T follicular helper cell (primary cell): ENCODE results near the gene ARL5A.

ENCODE experiments used
- DNase-seq: peaks from one replicate; pipeline ENCODE4 v3.0.0-alpha.2; 2020; ENCODE audit warnings: low read depth

ARL5A gene

DNA sequence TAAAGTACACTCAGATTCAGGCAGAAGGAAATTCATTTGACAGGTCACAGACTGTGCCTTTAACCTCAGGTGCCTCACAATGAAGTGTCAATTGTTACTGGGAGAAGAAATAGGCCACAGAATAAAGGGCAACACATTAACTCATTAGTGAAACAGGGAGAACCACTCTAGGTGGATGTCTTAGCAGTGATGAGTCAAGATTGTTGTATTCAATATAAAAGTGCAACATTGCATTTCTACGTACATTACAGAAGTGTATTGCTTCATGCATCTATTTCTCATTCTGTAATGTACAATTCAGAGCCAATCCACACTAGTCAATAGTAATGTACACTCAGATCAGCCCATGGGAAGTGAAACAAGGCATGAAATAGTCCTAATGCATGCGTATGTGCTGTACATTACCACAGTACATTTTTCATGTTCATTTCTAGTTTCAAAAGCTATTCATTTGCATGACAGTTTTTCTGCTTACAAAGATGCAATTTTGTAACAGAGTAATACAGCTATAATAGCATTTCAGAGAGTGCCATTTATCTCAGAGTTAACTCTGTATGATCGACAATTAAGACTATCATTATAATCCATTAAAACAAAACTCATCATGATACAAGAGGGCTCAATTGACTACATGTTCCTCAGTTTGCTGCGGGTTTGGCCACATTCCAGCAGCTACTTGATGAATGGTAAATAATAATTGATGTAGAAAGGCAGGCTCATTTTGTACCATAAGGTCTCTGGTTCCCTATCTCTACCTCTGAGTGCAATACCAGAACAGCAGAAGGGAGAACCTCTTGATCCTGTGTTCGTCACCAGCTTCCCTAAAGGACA lies 12.2 kb upstream of the ARL5A start:
- DNase-seq = no peak

DNA sequence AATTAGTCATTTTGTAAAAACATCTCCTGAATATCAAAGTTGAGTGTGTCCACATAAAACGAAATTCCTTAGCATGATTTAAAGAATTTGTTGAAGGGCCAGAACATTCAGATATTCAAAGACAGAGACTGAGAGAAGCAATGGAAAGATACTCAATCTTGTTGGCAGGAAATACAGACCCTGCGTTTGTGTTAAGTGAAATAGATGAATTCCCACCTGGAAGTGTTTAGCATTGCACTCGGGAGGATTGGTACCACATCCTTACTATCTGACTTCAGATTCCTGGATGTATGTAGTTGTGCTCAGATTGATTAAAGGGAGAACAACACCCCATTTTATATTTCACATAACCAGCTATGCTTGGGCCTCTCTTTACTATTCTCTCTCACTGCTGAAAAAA lies 9.7 kb upstream of the ARL5A start:
- no peak for DNase-seq

DNA sequence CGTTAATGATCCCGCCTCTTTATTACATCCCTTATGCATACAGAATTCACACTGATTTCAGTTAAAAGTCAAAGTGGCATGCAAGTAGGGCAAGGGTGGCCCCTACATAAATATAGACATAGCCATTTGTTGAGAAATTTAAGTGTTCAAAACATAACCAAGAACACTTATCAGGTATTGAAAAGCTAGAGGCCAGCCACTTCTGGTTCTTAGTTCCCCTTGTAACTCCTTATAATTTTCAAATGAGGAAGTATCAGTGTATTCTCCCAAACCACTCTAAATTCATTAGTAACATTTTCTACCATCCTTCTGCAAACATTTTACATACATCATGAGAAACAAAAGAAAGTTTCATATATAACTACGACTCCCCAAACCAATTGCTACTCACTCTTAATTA lies 5.8 kb upstream of the ARL5A start:
- DNase-seq = no peak

DNA sequence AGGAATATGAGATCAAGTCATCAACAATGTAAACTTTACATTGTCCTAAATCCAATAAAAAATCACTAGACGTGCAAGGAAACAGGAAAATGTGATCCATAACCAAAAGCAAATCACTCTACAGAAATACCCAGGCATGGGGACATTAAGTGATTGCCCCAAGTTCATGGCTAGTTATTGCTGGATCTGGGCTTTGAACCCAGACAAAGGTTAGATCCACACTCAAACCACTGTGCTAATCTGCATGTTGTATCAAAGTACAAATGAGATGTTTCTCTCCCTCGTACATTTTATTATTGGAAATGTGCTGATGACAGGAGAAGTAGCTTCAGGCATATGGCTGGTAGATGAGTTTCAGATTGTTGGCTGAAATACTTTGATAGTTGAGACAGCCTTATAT lies 2.7 kb upstream of the ARL5A start:
- no peak for DNase-seq

DNA sequence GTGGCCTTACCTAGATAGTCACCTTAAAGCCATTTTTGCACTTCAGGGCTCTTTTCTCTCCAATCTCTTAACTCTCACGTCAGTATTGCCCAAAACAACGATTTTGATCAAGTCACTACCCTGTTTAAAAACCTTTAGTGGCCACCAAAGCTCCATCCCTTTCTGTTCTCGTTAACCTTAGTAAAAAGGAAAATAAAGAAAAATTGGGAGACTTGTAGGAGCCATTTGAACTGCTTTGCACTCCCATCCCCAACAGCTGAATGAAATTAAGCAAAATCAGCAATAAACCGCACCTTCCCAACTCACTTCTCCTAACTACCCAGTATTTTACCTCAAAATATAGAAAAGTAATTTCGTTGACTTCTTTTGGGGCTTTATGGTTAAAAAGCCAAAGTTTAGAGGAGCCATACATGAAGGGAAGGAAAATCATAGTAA lies 686 bp upstream of the ARL5A start:
- no peak for DNase-seq

DNA sequence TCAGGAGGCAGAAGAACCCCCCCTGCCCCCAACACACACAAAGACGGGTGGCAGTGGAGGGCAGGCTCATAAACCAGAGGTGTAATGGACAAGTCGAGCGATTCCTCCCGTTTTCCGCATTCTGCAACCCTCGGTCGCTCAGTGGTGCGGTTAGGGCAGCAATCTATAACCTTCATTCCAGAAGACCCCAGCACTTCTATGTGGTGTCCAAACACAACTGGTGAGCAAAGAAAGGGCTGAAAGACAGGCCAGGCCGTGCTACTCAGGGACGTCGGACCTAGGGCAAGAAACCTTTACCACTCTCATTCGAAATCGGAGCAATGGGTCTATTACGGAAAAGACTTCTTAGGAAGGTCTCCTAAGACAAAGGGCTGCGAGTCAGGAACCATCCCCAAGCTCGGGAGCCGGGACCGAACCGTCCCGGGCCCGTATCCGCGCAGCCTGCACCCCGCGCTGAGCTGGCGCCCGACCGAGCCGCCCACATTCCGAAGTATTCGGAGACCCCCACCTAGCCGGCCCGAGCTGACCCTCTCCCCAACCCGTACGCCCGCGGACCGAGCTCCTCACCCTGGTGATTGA lies 568 bp downstream of the ARL5A start:
- peak; percentile 6 for DNase-seq

DNA sequence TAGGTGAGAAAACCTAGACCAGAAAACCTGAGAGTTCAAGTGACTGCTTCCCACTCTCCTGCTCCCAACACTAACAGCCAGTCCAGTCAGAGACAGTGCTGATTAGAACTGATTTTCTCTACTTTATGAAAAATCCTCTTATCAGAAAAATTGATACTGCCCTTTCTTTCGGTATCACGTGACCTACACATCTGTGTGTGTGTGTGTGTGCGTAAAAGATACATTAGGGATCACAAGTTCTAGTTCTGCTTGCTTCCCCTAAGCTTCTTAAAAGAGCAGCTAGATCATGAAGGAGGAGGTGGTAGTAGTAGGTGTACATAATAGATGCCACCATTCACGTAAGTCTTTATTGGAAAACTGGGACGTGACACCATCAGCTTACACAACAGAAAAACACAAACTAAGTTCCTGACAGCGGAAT lies 1.5 kb downstream of the ARL5A start:
- DNase-seq = no peak

DNA sequence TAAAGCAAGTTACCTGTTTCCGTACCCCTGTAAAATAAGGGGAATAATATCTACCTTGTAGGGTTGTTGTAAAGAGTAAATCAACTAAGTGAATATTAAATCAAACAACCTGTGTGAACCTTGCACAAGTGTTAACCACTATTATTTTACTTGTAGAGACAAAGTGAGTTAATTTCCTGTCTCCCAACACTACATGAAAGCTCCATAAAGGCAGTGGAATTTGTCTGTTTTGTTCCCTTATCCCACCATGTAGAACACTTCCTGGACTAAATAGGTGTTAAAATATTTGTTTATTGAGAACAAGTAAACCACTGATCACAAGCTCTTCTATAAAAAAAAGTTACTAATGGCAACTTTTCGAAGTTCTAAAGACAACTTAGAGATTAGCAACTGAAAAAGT lies 3.3 kb downstream of the ARL5A start:
- DNase-seq = no peak

DNA sequence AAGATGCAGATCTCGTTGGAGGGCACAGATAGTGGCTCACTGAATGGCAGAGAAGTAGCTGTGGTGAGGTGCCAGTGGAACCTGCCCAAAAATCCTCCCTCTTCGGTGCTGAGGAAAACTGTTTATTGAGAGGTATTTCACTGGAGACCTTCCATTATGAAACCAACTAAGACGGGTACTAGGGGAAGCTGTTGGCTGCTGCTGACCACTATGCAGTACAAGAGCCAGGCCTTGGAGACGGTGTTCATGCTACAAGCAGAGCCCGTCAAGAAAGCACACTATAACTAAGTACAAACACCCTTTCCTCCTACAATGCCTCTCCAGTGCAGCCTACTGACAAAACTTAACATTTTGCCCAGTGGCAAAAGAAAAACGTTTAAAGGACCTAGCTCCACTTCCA lies 4.6 kb downstream of the ARL5A start:
- DNase-seq = no peak

DNA sequence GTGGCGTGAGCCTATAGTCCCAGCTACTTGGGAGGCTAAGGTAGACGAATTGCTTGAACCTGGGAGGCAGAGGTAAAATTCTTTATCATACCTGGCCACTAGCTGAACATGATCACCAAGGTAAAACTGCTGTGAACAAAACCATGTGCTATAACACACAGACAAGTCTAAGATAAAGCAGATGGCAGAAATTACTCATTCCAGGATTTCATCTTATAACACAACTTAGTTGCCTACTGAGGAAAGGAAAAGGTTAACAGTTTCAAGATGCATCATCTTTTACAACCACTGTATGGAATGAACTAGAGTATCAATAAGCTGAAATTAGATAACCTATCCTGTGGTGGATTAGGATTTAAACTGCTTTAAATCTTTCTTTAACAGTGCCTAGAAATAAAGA lies 8.3 kb downstream of the ARL5A start:
- DNase-seq = no peak

DNA sequence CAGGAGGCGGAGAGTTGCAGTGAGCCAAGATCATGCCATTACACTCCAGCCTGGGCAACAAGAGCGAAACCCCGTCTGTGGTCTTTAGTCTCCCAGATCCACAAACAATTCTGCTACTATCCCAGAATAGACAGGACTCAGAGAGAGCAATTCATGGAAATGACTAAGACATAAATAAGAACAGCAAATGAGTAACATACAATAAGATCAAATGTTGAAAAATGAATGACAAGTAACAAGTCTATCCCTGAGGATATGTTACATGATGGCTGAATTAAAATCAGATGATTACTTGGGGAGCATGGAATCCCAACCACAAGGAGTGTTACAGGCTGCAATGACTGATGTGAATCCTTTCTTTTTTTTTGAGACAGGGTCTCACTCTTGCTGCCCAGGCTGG lies 10.3 kb downstream of the ARL5A start:
- no peak for DNase-seq

DNA sequence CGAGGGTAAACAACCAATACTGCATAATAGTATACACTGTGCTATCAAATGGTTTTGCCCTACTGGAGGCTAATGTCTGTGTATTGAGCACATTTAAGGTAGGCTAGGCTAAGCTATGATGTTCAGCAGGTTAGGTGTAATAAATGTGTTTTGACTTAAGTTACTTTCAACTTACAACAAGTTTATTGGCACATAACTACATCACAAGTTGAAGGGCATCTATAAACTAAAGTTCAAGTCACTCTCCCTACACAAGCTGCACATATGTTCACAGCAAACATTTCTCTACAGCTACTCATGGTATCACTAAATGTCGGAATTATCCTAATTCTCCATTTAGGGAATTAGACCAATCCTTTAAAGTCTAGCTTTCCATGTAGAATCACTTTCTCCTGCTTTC lies 11.4 kb downstream of the ARL5A start:
- no peak for DNase-seq

DNA sequence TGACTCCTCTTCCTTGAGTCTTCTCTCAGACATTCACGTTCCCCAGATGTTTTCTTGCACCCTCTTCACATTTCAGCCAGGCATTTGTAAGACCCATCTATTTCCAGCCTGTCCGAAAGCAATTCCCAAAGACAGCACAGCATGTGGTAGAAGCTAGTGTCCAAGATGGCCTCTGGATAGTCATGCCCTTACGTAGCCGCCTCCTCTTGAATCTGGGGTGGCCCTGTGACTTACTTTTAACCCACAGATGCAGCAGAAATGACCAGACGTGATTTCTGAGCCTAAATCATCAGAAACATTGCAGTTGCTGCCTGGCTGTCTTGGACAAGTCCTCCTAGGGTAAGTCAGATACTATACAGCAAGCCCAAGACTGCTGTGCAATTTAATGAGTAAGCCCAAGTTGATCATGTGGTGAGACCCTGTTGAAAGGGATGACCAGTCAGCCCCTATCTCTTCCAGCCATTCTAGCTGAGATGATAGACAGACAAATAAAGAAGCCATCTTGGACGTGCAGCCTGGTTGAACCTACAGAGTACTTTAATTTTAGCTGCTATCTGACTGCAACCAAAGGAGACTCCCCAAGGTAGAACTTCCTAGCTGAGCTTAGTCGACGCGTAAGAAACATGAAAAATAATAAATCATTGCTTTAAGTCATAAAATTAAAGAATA lies 12.3 kb downstream of the ARL5A start:
- DNase-seq = no peak

DNA sequence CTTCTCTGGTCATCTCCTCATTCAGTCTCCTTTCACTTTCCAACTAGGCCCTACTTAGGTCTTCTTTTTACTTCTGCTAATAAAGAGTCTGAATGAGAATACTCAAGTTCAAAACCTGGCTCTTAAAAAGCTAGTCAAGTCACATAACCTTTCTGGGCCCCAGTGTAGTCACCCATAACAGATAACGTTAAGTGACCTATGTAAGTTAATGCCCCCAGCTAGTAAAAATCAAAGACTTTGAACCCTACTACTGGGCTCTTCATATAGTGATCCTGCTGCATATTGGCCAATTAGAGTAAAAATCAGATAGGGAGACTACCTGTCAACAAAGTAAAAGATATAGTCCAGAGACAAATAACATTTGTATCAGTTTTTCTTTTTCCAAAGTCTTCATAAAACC lies 17.7 kb downstream of the ARL5A start:
- DNase-seq = no peak

DNA sequence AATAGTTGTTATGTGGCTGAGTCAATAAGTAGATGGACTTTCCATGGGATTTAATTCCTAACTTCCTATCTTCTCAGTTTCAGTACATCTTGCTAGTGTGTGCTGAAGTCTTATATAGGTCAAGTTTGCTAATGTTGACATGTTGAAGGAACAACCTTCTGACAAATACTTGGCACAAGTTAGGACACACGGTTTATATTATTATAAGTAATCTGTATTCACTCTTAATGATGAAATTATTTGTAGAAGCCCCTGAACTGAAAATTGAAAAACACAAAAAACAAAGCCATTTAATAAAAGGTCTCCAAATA lies 19.2 kb downstream of the ARL5A start:
- DNase-seq = no peak

DNA sequence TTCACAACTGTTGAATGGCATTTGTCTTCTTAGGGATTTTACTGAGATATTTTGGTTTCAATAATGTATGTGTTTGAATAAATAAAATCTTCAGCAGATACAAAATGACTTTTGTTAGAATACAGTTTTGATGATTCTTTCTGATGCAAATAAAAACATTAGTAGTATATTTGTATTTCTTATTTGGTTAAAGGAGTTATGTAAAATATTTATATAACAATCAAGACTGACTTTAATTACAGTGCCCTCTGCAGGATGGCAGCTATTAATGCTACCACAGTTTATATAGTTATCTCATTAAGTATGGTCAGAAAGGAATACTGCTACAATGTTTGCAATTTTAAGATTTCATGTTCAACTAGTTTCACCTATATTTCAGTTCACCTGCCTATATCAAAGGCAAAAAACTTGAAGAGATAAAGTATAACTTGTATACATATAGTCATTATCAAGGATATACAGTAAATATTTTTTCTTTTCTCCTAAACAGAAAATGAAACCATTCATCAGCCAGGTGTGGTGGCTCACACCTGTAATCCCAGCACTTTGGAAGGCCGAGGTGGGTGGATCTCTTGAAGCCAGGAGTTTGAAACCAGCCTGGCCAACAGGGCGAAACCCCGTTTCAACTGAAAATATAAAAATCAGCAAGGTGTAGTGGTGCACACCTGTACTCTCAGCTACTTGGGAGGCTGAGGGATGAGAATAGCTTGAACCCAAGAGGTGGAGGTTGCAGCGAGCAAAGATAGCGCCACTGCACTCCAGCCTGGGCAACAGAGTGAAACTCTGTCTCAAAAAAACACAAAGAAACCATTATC lies 19.8 kb downstream of the ARL5A start:
- no peak for DNase-seq

DNA sequence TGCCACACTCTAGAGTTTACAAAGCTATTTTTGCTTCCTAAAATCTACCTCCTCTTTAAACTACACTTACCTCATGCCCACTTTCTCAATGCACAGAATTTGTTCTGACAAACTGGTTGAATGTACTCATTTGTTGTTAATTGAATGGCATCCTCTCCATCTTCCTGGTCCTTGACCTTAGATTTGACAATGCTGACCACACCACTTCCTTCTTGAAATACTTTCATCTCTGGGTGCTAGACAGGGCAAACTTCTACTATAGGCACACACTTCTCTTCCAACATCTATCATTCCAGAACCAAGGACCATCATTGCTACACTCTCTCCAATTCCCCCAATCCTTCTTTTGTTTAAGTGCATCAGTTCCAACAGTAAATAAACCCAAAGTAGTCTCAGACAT lies 22.3 kb downstream of the ARL5A start:
- DNase-seq = no peak

DNA sequence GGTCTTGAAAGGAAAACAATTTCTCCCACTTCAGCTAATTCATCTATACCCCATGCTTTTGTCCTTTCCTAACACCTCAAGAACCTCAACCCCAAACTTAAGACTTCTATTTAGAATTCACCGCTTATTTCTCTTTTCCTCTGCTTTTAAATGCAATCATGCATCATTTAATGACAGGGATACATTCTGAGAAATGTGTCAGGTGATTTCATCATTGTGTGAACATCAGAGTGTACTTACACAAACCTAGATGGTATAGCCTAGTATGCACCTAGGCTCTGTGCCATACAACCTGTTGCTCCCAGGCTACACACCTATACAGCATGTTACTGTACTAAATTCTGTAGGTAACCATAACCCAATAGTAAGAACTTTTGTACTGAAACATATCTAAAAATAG lies 22.9 kb downstream of the ARL5A start:
- DNase-seq = no peak

DNA sequence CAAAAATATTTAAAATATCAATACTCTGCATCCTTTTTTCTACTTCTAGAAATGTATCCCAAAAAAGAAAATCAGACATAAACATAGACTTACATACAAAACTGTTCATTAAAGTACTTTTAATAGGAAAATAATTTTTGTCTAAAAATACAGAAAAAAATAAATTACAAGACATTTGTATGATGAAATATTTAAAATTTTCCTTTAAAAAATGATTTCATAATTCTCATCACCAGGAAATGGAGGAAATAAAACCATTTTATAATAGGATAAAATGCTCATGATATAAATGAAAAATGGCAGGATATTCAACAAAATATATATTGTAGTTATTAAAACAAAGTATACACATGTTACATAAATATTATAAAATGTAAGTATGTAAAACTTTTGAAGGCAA lies 24.4 kb downstream of the ARL5A start:
- no peak for DNase-seq

DNA sequence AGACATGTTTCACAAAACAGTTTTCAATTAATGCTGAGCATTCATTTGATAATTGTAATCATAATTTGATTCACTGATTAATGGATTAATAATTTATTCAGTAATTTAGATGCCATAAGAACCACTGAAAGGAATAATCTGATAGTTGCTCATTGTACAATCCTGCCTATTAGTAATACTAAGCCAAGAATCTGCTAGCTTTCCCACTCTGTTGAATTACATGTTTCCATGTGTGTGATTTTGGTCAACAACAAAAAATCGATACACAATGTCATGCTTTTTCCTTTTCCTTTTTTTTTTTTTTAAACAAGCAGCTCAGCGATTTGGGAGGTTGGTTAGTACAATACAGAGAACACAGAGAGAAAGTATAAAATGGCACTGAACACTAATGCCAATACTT lies 25.9 kb downstream of the ARL5A start:
- no peak for DNase-seq

DNA sequence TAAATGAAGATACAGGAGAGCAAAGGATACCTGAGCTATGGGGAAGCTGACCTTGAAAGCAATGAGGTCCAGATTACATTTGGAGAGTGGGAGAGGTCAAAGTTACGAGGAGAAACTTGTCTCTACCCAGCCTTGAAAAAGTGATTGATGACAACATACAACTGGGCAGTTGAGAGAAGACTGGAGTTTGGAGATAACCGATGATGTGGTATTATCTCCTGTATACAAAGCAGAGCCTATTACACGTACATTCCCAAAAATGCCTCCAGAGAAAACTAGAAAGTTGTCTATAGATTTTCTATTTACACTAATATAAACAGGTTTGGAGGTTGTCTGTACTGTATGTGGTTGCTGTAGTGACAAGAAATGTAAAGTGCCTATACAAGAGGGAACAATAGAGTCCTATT lies 28.3 kb downstream of the ARL5A start:
- DNase-seq = no peak

DNA sequence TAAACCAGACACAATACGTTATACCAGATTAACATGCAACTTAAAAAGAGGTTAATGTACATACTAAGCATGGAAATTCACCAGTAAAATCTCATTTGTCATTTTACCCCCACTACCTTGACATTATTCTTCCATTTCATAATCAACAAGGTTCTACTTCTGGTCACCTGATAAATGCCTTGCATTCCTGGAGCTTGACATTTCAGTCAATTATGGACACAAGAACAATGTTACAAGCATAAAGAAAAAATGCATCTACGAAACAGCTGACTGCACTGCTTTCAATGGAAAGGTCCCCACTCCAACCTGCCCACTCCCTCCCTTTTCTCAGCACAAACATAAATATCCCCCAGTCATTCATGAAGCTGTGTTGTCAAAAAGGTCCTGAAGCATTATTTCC lies 31.4 kb downstream of the ARL5A start:
- no peak for DNase-seq
